HG03521 (cell line): ENCODE data around the gene POLR2H.

Experiments used
- ATAC-seq: cut with Tn5 transposase; IDR thresholded peaks from one replicate; pipeline ENCODE4 v1.9.1; 2021; ENCODE audit warnings: mild to moderate bottlenecking, moderate library complexity; ENCODE audit not compliant: unreplicated experiment

The POLR2H gene

DNA sequence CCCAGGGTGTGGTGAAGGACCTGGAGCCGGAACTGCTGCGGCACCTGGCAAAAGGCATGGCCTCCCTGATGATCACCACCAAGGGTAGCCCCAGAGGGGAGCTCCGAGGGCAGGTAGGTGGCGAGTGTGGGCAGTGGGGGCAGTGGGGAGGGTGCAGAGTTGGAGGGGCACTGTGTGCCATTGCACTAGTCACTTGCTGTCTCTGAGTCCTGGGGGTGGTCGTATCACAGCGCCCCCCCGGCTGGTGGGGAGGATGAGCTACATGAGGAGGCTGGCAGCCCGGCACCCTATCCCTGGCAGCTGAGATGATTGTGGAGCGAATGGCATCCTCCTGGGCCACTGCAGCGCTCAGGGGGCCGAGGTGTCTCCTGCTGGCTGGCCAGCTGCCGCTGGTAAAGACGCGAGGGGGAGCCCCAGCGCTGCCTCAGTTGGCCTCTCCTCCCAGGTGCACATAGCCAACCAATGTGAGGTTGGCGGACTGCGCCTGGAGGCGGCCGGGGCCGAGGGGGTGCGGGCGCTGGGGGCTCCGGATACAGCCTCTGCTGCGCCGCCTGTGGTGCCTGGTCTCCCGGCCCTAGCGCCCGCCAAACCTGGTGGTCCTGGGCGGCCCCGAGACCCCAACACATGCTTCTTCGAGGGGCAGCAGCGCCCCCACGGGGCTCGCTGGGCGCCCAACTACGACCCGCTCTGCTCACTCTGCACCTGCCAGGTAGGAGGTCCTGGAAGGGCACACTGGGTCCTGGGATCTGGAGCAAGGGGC lies 24.7 kb downstream of the POLR2H start:
- no peak for ATAC-seq

GRCh38 chr3:184387174-184387714 lies 25.7 kb downstream of the POLR2H start:
- ATAC-seq: no peak

- ATAC-seq: no peak
Measured at GRCh38 chr3:184388164-184388935, 26.8 kb downstream of the POLR2H start.

DNA sequence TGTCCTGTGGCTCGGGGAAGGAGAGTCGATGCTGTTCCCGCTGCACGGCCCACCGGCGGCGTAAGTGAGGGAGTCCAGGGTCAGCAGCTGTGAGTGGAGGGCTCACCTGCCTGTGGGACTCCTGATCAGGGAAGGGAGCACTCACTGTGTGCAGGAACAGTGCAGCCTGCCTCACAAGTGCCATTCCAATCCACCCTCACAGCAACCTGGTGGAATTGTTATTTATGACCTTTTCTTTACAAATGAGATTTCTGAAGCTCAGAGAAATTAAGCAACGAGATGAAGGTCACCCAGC lies 27.4 kb downstream of the POLR2H start:
- no peak for ATAC-seq

DNA sequence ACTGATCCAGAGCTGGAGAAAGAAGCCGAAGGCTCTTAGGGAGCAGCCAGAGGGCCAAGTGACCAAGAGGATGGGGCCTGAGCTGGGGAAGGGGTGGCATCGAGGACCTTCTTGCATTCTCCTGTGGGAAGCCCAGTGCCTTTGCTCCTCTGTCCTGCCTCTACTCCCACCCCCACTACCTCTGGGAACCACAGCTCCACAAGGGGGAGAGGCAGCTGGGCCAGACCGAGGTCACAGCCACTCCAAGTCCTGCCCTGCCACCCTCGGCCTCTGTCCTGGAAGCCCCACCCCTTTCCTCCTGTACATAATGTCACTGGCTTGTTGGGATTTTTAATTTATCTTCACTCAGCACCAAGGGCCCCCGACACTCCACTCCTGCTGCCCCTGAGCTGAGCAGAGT lies 27.9 kb downstream of the POLR2H start:
- ATAC-seq: no peak

DNA sequence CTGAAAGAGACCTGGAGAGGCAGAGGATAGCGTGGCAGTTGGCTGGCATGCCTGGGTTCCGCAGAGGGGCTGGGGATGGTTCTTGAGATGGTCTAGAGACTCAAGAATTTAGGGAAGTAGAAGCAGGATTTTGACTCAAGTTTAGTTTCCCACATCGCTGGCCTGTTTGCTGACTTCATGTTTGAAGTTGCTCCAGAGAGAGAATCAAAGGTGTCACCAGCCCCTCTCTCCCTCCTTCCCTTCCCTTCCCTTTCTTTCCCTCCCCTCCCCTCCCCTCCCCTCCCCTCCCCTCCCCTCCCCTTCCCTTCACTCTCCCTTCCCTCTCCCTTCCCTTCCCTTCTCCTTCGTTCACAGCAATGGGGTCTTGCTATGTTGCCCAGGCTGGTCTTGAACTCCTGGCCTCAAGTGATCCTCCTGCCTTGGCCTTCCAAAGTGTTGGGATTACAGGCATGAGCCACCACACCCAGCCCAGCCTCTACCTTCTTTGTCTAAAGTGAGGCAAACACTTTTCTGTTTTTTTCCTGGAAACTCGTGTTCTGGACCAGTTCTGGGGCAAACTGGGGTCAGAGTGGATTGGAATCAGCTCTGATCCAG lies 28.5 kb downstream of the POLR2H start:
- no peak for ATAC-seq

DNA sequence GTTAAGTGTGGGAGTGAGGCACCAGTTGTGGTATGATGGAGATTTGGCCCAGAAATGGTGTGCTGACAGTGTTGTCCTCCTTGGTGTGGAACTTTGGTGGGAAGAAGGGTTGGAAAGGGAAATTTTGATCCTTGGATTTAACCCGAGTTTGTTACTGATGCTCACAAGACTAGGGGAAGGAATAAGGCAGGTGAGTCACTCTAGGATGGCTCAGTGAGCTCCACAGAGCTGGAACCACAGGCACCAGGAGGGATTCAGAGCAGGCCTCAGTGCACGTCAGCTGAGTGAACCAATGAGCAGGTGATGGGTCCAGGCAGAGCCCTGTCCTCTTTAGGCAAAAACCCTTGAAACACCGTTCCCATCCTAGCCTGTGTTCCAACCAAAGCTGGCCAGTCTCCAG lies 29.8 kb downstream of the POLR2H start:
- ATAC-seq: no peak

- no peak for ATAC-seq
Measured at GRCh38 chr3:184395320-184395660, 33.8 kb downstream of the POLR2H start.

DNA sequence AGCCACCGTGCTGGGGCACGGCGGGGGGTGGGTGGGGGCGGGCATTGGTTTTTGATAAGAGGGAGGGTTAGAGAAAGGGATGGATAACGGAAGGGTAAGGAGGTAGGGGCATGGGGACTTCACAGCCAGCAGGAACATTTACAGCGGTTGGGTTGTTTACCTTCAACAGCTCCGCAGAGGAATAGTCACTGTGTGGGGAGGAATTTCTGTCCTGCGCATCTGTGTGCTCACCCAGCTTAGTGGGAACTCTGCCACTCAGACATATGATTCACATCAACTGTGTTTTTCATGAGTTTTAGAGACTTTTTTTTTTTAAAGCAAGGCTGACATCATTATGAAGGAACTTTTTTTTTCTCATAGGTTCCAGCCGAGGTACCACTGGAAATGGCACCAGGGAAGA lies 37.9 kb downstream of the POLR2H start:
- ATAC-seq: no peak

- ATAC-seq: no peak
Measured at GRCh38 chr3:184405075-184406030, 43.8 kb downstream of the POLR2H start.

GRCh38 chr3:184409331-184409926 lies 47.9 kb downstream of the POLR2H start:
- ATAC-seq: no peak

DNA sequence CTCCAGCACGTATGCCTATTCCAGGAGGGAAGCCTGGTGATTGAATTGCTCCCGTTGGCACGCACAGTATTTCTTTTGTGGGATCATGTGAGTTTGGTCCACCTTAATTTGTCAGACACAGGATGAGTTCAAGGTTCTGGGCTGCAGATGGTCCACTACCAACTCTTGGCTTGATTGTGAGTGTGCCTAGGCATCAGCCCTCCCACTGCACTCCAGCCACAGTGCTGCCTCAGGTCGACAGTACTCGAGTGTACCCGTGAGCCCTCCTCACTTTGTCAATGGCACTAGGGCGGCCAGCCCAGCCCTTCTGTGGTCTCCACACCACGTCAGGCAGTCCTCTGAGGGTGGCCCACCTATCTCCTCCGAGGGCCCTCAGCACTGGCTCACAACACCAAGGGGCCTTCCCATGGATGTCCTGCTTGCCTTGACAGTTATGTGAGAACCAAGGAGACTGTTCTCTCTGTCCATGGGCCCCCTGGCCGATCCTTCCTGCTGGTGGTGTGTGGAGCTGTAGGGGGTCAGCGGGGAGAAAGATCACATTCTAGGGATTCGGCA lies 48.5 kb downstream of the POLR2H start:
- no peak for ATAC-seq

DNA sequence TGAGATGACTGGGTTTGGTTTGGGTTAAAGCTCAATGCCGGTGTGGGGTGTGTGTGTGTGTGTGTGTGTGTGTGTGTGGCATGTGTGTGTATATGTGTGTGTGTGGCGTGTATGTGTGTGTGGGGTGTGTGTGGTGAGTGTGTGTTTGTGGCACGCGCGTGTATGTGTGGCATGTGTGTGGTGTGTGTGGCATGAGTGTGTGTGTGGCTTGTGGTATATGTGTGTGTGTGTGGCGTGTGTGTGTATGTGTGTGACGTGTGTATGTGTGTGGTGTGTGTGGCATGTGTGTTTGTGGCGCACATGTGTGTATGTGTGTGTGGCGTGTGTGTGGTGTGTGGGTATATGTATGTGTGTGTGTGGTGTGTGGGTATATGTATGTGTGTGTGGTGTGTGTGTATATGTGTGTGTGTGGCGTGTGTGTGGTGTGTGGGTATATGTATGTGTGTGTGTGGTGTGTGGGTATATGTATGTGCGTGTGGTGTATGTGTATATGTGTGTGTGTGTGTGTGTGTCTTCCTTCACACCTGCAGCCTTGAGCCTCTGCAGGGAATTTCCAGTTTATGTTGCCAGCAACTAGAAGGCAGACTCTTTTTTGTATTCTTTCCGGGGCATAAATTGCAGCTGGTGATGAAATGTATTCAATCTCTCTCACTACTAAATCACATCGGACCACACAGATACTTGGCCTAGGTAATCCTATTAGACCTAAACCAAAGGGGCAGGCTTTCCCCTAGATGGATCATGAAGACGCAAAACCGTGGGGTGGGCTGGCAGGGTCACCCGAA lies 53.1 kb downstream of the POLR2H start:
- ATAC-seq: no peak

GRCh38 chr3:184415203-184415490 lies 53.6 kb downstream of the POLR2H start:
- no peak for ATAC-seq

GRCh38 chr3:184417619-184418327 lies 56.3 kb downstream of the POLR2H start:
- peak; percentile 96 for ATAC-seq
